Midbrain (tissue), 1 donor: ENCODE measurements around the gene GALNT18.

Experiments
- DNase-seq: peaks from one replicate; lab custom pipeline; 2025; lab: John Stamatoyannopoulos, UW

Gene GALNT18

GRCh38 chr11:11567936-11568650, 53.7 kb downstream of the GALNT18 start:
- no peak for DNase-seq

GRCh38 chr11:11565636-11566035, 56.2 kb downstream of the GALNT18 start:
- no peak for DNase-seq

GRCh38 chr11:11563200-11563975, 58.4 kb downstream of the GALNT18 start:
- no peak for DNase-seq

- no peak for DNase-seq
These were observed 59.8 kb downstream of the GALNT18 start for GRCh38 chr11:11561991-11562390.

GRCh38 chr11:11558826-11559225, 63.0 kb downstream of the GALNT18 start:
- DNase-seq, result no peak

- no peak for DNase-seq
These were observed 63.4 kb downstream of the GALNT18 start for GRCh38 chr11:11558396-11558795.

- no peak for DNase-seq
These were observed 66.6 kb downstream of the GALNT18 start for GRCh38 chr11:11555208-11555607.

GRCh38 chr11:11553573-11553972, 68.2 kb downstream of the GALNT18 start:
- DNase-seq, result no peak

GRCh38 chr11:11552529-11553087, 69.2 kb downstream of the GALNT18 start:
- no peak for DNase-seq

- DNase-seq, result no peak
These were observed 71.3 kb downstream of the GALNT18 start for GRCh38 chr11:11550534-11550933.

GRCh38 chr11:11545285-11546275, 76.2 kb downstream of the GALNT18 start:
- DNase-seq, result no peak

GRCh38 chr11:11543656-11544055, 78.1 kb downstream of the GALNT18 start:
- no peak for DNase-seq

- no peak for DNase-seq
These were observed 81.6 kb downstream of the GALNT18 start for GRCh38 chr11:11540157-11540556.

GRCh38 chr11:11538277-11538960, 83.4 kb downstream of the GALNT18 start:
- DNase-seq, result no peak

- DNase-seq, result no peak
These were observed 83.9 kb downstream of the GALNT18 start for GRCh38 chr11:11537871-11538270.

GRCh38 chr11:11537372-11537771, 84.4 kb downstream of the GALNT18 start:
- no peak for DNase-seq

GRCh38 chr11:11536650-11537049, 85.2 kb downstream of the GALNT18 start:
- no peak for DNase-seq

GRCh38 chr11:11535611-11536010, 86.2 kb downstream of the GALNT18 start:
- no peak for DNase-seq

GRCh38 chr11:11534981-11535380, 86.8 kb downstream of the GALNT18 start:
- no peak for DNase-seq

- no peak for DNase-seq
These were observed 88.1 kb downstream of the GALNT18 start for GRCh38 chr11:11533751-11534150.

GRCh38 chr11:11533057-11533456, 88.7 kb downstream of the GALNT18 start:
- DNase-seq, result no peak
